Measurements from ENCODE around the gene STK32C.
"Not testable (repeated sequence)": the region's sequence is repeated elsewhere in the genome, so short reads cannot be mapped to it uniquely, and the experiment has no call there.

The STK32C gene

GRCh38 chr10:132299371-132300336 lies 8.1 kb downstream of the STK32C start:
- DNase-seq = no peak

- no peak for DNase-seq
These were observed 9.5 kb downstream of the STK32C start for GRCh38 chr10:132298038-132298881.

DNA sequence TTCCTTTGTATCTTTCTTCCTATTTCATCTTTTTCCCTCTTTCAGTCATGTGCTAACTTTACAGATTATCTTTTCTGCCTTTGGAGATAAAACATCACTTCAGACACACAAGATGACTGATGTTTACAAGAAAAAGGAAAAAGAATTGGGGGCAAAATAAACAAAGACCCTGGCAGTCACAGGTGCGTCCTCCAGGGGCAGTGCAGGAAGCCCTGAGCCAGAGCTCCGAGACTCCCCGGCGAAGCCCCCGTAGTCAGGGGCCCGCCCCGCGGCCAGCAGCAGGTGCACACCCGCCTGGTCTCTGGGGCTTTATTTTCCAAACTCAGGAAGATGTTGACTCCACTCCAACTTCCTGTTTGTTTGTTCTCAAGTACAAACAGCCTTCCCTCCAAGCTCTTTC lies 10.2 kb downstream of the STK32C start:
- no peak for DNase-seq

DNA sequence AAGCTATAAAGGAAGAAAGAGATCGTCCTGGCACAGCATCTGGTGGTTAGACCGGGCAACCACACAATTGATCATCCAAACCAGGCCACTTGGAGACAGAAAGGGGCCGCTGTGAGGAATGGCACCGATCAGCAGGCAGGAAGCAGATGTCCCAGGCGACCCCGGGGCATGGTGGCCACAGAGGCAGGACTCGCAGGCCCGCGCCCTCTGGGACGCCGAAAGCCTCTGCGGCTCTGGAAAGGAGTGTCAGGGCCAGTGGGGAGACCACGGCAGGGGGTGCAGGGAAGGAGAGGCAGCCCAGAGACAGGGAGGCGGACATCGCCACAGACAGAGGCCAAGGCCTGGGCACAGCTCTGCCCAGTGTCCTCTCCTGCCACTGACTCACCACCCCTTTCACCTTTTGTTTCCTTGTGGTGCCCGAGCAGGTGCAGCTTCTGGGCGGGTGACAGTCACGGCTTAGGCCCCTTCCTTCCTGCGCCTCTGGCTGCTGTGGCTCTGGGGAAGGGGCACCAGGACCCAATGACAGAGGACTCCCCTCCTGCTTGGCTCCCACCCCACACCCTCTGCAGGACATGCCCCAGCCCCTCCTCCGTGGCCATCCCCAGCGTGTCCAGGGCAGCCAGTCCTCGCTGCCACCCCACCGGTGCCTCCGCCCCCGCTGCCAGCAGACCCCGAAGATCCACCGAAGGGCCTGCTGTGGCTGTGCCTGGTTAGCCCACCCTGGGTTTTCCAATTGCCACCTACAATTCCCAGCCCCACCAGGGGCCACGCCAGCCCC lies 10.9 kb downstream of the STK32C start:
- DNase-seq = no peak

GRCh38 chr10:132295481-132295880 lies 12.3 kb downstream of the STK32C start:
- not testable (repeated sequence) for DNase-seq

- no peak for DNase-seq
These were observed 13.0 kb downstream of the STK32C start for GRCh38 chr10:132294561-132295318.

DNA sequence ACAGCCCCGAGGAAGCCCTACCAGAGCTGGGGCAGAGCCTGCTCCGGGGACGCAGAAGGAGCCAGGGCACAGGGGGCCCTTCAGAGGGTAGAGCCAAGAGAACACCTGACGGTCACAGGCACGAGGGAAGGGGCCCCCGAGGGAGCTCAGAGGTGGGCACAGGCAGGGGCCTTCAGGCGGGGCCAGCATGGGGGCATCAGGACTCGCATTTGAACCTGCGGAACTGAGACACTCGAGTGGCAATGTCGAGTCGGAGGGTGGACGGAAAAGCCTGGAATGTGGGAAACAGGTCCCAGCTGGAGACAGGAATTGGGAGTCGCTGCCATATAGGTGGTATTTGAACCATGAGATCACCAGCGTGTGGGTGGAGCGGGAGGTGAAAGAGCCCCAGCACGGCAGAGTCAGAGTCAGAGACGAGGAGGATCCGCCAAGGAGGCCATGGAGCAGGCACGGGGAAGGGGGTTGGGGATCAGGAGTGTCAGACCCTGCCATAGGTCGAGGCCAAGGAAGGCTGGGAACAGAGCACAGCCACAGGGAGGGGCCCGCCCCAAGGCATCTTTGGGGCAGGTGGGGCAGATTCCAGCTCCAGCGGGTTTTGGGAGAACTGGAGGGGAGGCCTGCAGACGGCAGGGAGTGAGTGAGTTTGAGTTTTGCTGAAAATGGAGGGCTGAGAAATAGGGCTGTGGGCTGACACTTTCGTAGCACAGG lies 13.8 kb downstream of the STK32C start:
- no peak for DNase-seq

DNA sequence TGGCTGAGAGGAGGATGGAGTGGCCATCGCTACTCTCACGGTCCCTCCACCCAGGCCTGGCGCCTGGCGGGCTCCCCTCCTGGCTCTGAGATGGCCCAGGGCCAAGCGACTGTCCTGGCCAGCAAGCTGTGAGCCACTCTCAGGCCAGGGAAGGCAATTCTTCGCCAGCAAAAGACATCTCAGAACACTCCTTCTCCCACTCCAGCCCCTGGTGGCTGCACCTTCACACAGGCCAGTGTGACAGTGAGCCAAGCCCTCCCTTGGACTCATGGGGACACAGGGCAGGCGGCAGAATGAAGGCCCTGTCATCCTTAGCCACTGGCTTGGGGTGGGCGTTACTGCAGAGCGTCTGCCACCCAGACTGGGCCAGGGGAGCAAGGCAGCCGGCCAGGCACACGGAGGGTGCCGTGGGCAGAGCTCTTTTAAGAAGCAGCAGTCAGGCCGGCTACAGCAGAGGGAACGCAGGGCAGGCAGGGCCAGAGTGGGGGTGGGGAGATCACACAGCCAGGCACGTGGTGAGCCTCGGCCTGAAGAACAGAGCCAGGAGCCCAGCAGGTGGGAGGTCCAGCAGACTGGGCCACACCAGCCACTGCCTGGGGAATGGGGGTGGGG lies 14.4 kb downstream of the STK32C start:
- DNase-seq = no peak

DNA sequence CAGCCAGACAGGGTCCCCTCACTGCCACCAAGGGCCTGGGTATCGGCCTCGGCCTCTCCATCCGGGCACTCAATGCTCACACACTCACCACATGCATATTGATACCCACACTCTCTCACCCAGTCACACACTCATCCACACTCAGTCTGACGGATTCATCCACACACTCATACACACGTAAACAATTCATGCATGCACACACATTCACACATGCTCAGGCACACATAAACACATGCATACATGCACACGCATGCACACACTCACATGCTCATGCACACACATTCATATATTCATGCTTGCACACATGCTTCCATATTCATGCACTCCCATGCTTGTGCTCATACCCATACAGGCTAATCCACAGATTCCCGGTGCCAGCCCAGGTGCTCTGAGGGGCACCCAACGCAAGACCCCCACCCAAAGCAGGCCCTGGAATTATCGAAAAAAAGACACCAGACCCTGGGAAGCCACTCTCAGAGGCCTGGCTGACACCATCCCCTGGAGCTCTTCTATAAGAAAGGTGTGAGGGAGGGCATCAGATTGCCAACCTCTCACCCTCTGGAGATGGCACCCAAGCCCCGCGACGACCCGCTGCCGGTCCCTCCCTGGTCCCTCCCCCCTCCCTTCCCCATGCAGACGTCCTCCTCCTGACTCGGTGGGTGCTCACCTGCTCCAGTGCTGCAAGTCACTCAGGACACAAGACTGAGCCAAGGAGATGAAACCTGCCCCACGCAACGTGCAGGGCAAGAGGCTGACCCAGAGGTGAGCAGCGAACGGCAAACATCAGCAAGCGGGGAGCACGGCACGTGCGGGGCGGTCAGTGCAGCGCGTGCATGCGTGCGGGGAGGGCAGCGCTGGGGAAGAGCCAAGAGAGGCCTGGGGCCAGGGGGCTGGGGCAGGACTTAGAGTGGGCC lies 15.2 kb downstream of the STK32C start:
- DNase-seq = no peak

DNA sequence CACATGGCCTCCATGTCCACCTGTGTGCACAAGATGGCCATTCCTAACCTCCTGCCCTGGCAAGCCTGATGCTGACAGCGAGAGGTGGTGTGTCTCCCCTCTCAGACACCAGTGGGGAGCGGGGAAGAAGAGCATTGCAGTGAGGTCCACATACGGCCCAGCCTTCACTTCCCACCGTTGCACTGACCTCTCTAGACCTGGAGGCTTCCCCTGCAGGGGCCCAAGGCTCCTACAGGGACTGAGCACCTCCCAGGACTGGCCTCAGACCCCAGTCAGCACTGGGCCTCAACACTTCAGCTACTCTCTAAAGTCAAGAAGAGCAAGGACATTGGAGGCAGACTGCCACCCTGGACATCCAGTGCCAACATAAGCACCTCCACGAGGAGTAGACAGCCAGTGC lies 15.9 kb downstream of the STK32C start:
- no peak for DNase-seq

- no peak for DNase-seq
These were observed 17.1 kb downstream of the STK32C start for GRCh38 chr10:132290631-132291030.

- DNase-seq = no peak
These were observed 18.3 kb downstream of the STK32C start for GRCh38 chr10:132289439-132289838.

DNA sequence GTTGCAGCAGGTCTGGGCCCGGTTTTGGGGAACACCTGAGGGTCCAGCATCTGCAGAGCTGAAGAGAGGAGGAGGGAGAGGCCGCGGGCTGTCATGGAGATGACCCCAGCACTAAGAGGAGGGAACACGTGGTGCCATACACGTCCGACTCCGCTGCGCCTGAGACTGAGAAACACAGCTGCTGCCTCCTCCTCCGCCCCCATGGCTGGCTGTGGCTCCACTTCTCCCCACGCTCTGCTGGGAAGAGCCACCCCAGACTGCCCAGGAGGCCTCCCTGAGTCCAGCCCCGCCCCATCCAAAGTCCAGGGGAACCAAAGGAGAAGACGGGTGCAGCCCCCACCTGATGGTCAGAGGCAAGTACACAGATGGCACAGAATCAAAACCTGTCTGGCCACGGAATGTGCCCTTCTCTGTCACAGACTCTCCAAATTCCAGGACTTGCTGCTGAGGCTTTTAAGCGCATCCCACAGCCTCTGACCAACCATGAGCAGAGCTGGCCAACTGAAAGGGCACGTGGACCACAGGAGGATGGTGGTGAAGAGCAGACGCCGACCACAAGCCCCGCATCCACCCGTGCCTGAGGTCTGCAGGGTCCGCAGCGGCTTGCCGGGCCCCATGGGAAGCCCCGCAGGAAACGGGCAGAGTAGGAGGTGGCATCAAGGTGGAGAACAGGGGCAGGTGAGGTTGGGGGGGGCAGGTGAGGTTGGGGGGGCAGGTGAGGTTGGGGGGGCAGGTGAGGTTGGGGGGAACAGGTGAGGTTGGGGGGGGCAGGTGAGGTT lies 24.0 kb downstream of the STK32C start:
- DNase-seq = no peak

DNA sequence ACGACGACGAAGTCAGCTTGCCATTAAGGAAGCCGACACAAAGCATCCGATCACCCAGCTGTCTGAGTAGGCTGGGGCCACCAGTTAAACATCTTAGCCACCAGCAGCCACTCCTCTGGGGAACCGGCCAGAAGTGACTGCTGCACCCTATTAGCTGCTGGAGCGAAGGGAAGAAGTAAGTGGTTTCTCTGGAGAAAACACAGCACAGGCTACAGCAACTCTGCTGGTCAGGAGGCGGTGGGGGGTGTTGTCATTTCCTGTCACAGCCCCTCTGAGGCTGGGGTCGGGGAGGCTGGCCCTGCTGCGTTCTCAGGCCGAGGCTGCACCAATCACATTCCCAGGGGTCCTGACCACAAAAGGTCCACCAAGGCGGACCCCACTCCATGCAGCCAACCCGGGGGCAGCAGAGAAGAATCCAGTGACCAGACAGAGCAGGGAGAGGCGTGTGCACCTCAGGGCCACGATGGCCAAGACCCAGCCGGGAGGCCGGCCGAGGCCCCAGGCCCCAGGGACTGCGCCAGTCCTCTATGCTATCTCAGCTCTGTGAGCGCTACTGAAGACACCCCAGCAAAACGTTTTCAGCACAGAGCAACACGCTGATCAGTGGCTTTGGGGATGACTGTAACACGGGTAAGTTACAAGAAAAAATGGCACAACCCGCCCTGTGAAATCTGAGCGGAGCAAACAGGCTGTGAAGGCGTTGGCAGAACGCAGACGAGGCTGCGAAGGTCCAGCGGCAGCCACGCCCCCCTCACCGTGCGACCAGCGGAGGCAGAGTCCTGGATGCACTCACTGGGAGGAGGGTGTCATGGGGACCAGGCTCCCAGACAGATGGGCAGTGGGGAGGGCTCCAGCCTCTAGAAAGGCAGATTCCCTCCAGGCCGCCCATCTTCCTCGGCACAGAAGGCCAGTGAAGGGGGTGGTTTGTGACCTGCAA lies 24.8 kb downstream of the STK32C start:
- no peak for DNase-seq

DNA sequence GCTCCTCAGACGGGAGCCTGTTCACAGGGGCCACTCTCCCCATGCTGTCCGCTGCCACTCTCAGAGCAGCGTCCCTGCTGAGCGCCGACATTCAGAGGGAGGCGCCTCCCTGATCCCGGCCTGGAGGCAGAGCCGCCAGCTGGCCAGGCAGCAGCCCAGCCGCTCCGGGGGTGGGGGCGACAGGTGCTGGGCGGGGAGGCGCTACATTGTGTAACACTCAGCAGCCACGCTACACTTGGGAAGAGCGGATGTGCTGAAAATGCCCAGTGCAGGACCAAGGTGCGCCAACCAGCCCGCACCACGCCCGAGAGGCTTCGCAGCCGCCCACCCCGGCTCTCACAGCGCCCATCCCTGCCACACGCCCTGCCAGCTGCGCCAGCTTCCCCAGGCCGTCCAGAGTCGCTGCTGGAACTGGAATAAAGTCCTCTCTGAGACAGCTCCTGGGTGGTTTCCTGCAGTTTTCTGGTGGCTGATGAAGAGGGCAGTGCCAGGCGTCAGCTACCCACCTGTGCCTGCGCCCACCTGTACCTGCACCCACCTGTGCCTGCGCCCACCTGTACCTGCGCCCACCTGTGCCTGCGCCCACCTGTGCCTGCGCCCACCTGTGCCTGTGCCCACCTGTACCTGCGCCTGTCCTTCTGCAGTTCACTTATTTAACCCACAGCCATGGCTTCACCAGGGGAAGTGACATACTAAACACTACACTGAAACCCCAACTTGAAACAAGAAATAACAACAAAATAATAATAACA lies 25.7 kb downstream of the STK32C start:
- no peak for DNase-seq

- no peak for DNase-seq
These were observed 27.1 kb downstream of the STK32C start for GRCh38 chr10:132280646-132281074.

Measured in fibroblast of upper back skin (primary cell).